Measurements from ENCODE around the gene DDX31.

DNA sequence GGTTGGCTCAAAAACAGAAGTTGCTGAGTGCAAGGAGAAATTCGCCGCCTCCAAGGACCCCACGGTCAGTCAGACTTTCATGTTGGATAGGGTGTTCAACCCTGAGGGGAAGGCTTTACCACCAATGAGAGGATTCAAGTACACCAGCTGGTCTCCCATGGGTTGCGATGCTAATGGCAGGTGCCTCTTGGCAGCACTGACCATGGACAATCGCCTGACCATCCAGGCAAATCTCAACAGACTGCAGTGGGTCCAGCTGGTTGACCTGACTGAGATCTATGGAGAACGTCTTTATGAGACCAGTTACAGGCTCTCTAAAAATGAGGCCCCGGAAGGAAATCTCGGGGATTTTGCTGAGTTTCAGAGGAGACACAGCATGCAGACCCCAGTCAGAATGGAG lies 8.2 kb upstream of the DDX31 start:
- TF ChIP-seq TAF1 (IDR thresholded peaks at IDR 0.05; ENCODE audit: borderline replicate concordance, insufficient read depth, low read length) (no peak), REST (IDR thresholded peaks at IDR 0.05; ENCODE audit: insufficient read depth in 1 of 2, low read depth in 2 of 2, low read length in 2 of 2) (no peak), POLR2AphosphoS5 (IDR thresholded peaks at IDR 0.05; ENCODE audit: low read depth, low read length) (no peak), SIN3A (IDR thresholded peaks at IDR 0.05; ENCODE audit: borderline replicate concordance, insufficient read depth, low read length) (no peak), FOXP2 (optimal IDR thresholded peaks at IDR 0.05; ENCODE audit: borderline replicate concordance, extremely low read depth, extremely low read length, insufficient read depth) (no peak)
